Liver (tissue), 9 donors: ENCODE measurements around the gene ACSL1. TPM values are rescaled to one million over a fixed set of nuclear protein-coding genes. Genes with fewer than 3 reads are reported as not detected.

Experiments
- DNase-seq: peaks from one replicate; pipeline ENCODE4 v3.0.0-alpha.2; 2017; ENCODE audit warnings: low spot score
- H3K27ac ChIP-seq, 2 donors: one replicate each; pipeline ENCODE4 v1.7.0; 2013; ENCODE audit warnings: inconsistent platforms in 2 of 2, low read length in 2 of 2, control low read depth in 1 of 2, low read depth in 1 of 2, mild to moderate bottlenecking in 1 of 2
- H3K27me3 ChIP-seq, 4 donors: one replicate each; pipeline versions ENCODE4 v1.6.1 to v1.7.0; 2013; ENCODE audit warnings: low read length in 3 of 4, inconsistent platforms in 1 of 4, mild to moderate bottlenecking in 1 of 4, moderate library complexity in 1 of 4; ENCODE audit not compliant: control insufficient read depth in 4 of 4, insufficient read depth in 4 of 4
- H3K36me3 ChIP-seq, 4 donors: one replicate each; pipeline versions ENCODE4 v1.6.1 to v1.7.0; 2013; ENCODE audit warnings: low read length in 3 of 4, mild to moderate bottlenecking in 3 of 4, low read depth in 1 of 4, moderate library complexity in 1 of 4; ENCODE audit not compliant: control insufficient read depth in 4 of 4, insufficient read depth in 3 of 4
- H3K4me1 ChIP-seq, 4 donors: one replicate each; pipeline versions ENCODE4 v1.6.1 to v1.7.0; 2013; ENCODE audit warnings: low read length in 3 of 4, mild to moderate bottlenecking in 3 of 4, moderate library complexity in 1 of 4; ENCODE audit not compliant: control insufficient read depth in 4 of 4, insufficient read depth in 4 of 4
- H3K4me3 ChIP-seq, 3 donors: one replicate each; pipeline versions ENCODE4 v1.6.1 to v1.7.0; 2013; ENCODE audit warnings: low read length in 3 of 3, control low read depth in 1 of 3, low read depth in 1 of 3, mild to moderate bottlenecking in 1 of 3
- H3K9ac ChIP-seq, 2 donors: one replicate each; pipeline ENCODE4 v1.7.0; 2013; ENCODE audit warnings: low read length in 2 of 2, mild to moderate bottlenecking in 2 of 2, moderate library complexity in 2 of 2, control low read depth in 1 of 2, low read depth in 1 of 2
- H3K9me3 ChIP-seq, 4 donors: one replicate each; pipeline versions ENCODE4 v1.6.1 to v1.7.0; 2013; ENCODE audit warnings: low read length in 3 of 4; ENCODE audit not compliant: control insufficient read depth in 4 of 4
- EGR1 ChIP-seq, 2 donors: IDR thresholded peaks; 2 replicates each; pipeline ENCODE4 v1.6.1; 2016 to 2018; ENCODE audit warnings: antibody characterized with exemption in 2 of 2, low read depth in 2 of 2
- FOXA2 ChIP-seq: IDR thresholded peaks from 2 replicates; pipeline ENCODE4 v1.6.1; 2016; ENCODE audit warnings: antibody characterized with exemption
- HNF4A ChIP-seq, 2 donors: conservative IDR thresholded peaks; 2 replicates each; pipeline ENCODE4 v1.6.1; 2016; ENCODE audit warnings: antibody characterized with exemption in 2 of 2, mild to moderate bottlenecking in 2 of 2
- JUND ChIP-seq, 2 donors: IDR thresholded peaks; 2 replicates each; pipeline ENCODE4 v1.6.1; 2016; ENCODE audit warnings: antibody characterized with exemption in 2 of 2
- RAD21 ChIP-seq, 2 donors: IDR thresholded peaks; 2 replicates each; pipeline ENCODE4 v1.6.1; 2016; ENCODE audit warnings: antibody characterized with exemption in 2 of 2, mild to moderate bottlenecking in 2 of 2
- RXRA ChIP-seq, 2 donors: IDR thresholded peaks; 2 replicates each; pipeline ENCODE4 v1.6.1; 2017 to 2018; ENCODE audit warnings: antibody characterized with exemption in 2 of 2, mild to moderate bottlenecking in 1 of 2
- SP1 ChIP-seq: IDR thresholded peaks from 2 replicates; pipeline ENCODE4 v1.6.1; 2018; ENCODE audit warnings: antibody characterized with exemption, mild to moderate bottlenecking
- YY1 ChIP-seq: IDR thresholded peaks from 2 replicates; pipeline ENCODE4 v1.6.1; 2016; ENCODE audit warnings: antibody characterized with exemption, mild to moderate bottlenecking
- WGBS: extraction: QIAGEN DNeasy Blood & Tissue Kit; methylation state at CpG from one replicate; pipeline ENCODE4 v1.1.7; 2013; 5-methylcytosine and 5-hydroxymethylcytosine counted together
- polyA plus RNA-seq, 2 donors: library from polyadenylated mRNA; stranded (reverse) in 1 of 2; unstranded in 1 of 2; fragments of 200-250 nt in 1 of 2; fragments of >200 nt in 1 of 2; fragmentation: Nextera tagmentation in 1 of 2; extraction: Ambion mirVana in 1 of 2; gene quantifications; one replicate each; pipeline versions ENCODE4 v1.2.1 to v1.2.3, GENCODE V29; 2013 to 2015
- total RNA-seq, 2 donors: library from RNA; depleted of rRNA; stranded (reverse); fragments of >200 nt; gene quantifications; one replicate each; pipeline ENCODE4 v1.2.3, GENCODE V29; 2014
- TF ChIP-seq, protein P1 (sequence below): IDR thresholded peaks from 2 replicates; pipeline ENCODE4 v1.6.1; 2016; ENCODE audit warnings: antibody characterized with exemption
- TF ChIP-seq, protein P2 (sequence below): IDR thresholded peaks from 2 replicates; pipeline ENCODE4 v1.6.1; 2016; ENCODE audit warnings: antibody characterized with exemption, mild to moderate bottlenecking
- TF ChIP-seq, protein P3 (sequence below): fragments of 150-350 bp; IDR thresholded peaks from 2 replicates; pipeline ENCODE4 v1.5.1; 2017; ENCODE audit warnings: improper control_type of control experiment, low read depth, low read length; ENCODE audit not compliant: missing input control
- donor health status: healthy.
- donor health status: healthy.
- donor health status: healthy.
- donor health status: healthy.
- donor health status: healthy.

ACSL1 gene
- total and polyA plus RNA-seq, 4 donors: 210 to 2,226 (median 878) TPM

DNA sequence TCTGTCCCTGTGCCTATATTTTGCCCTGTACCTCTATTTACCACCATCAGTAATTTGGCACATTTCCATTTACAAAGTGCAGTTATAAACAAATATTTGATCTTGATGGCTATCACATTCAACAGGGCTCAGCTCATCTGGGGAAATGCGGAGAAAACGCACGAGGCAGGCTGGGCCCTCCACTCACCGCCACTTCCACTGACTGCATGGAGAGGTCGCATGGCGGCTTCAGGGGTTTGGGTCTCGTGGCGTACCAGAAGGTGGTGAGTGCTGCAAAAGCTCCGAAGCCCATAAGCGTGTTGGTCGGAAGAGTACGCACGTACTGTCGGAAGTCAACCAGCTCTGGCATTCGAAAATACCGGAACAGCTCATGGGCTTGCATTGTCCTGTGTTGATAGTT lies 22.6 kb downstream of the ACSL1 start:
- TF ChIP-seq, protein P1, sequence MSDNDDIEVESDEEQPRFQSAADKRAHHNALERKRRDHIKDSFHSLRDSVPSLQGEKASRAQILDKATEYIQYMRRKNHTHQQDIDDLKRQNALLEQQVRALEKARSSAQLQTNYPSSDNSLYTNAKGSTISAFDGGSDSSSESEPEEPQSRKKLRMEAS: peak; percentile 20
- no peak for TF ChIP-seq RXRA (IDR thresholded peaks at IDR 0.05)
- no peak for TF ChIP-seq JUND (IDR thresholded peaks at IDR 0.05)
- peak; percentile 27 for TF ChIP-seq SP1
- TF ChIP-seq, protein P2, sequence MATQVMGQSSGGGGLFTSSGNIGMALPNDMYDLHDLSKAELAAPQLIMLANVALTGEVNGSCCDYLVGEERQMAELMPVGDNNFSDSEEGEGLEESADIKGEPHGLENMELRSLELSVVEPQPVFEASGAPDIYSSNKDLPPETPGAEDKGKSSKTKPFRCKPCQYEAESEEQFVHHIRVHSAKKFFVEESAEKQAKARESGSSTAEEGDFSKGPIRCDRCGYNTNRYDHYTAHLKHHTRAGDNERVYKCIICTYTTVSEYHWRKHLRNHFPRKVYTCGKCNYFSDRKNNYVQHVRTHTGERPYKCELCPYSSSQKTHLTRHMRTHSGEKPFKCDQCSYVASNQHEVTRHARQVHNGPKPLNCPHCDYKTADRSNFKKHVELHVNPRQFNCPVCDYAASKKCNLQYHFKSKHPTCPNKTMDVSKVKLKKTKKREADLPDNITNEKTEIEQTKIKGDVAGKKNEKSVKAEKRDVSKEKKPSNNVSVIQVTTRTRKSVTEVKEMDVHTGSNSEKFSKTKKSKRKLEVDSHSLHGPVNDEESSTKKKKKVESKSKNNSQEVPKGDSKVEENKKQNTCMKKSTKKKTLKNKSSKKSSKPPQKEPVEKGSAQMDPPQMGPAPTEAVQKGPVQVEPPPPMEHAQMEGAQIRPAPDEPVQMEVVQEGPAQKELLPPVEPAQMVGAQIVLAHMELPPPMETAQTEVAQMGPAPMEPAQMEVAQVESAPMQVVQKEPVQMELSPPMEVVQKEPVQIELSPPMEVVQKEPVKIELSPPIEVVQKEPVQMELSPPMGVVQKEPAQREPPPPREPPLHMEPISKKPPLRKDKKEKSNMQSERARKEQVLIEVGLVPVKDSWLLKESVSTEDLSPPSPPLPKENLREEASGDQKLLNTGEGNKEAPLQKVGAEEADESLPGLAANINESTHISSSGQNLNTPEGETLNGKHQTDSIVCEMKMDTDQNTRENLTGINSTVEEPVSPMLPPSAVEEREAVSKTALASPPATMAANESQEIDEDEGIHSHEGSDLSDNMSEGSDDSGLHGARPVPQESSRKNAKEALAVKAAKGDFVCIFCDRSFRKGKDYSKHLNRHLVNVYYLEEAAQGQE: no peak
- TF ChIP-seq EGR1 (IDR thresholded peaks at IDR 0.05; ENCODE audit: low read depth in 2 of 2): no peak
- peak; percentile 58 for TF ChIP-seq YY1
- TF ChIP-seq HNF4A (conservative IDR thresholded peaks at IDR 0.05): peak in 1 of 2 donors; percentile 23
- peak; percentile 47 for TF ChIP-seq FOXA2
- Histone ChIP-seq H3K4me3 (peak overlapping the region; percentile 34 to 88 (median 52)), H3K9me3 (no peaks in the 10 kb centered on the region), H3K36me3 (peaks cover 2 to 40% (median 29%) of the 10 kb centered on the region in 4 donors), H3K4me1 (peaks cover 6 to 75% (median 53%) of the 10 kb centered on the region in 4 donors), H3K27ac (peak overlapping the region; percentile 39 to 58), H3K9ac (peak overlapping the region; percentile 67 to 79), H3K27me3 (no peaks in the 10 kb centered on the region)
- no peak for DNase-seq
- 34% methylated on average over 16 of the region's 16 CpGs for WGBS

DNA sequence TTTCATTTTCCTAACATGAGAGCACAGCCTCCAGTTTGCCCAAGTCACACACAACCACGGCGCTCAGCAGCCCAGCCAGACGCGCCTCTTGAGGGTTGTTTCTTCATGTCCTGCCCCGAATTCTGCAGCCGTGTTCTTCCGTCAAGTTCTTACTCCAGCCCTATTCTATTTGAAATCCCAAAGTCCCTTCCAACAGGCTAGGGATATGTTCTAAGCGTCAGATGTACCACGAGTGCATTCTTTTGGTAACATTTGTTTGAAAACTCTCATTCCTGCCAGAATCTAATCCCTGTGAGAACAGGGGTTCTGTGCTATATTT lies 23.1 kb downstream of the ACSL1 start:
- peaks cover 6 to 75% (median 51%) of the 10 kb centered on the region in 4 donors for H3K4me1 ChIP-seq
- no peaks in the 10 kb centered on the region for H3K9me3 ChIP-seq
- H3K27me3 ChIP-seq: no peaks in the 10 kb centered on the region
- peak overlapping the region; percentile 39 to 58 for H3K27ac ChIP-seq
- peak overlapping the region; percentile 34 to 88 (median 52) for H3K4me3 ChIP-seq
- TF ChIP-seq RAD21 (IDR thresholded peaks at IDR 0.05): no peak
- no peak for TF ChIP-seq JUND (IDR thresholded peaks at IDR 0.05)
- TF ChIP-seq SP1: no peak
- TF ChIP-seq, protein P1: no peak
- no peak for TF ChIP-seq FOXA2
- TF ChIP-seq, protein P3, sequence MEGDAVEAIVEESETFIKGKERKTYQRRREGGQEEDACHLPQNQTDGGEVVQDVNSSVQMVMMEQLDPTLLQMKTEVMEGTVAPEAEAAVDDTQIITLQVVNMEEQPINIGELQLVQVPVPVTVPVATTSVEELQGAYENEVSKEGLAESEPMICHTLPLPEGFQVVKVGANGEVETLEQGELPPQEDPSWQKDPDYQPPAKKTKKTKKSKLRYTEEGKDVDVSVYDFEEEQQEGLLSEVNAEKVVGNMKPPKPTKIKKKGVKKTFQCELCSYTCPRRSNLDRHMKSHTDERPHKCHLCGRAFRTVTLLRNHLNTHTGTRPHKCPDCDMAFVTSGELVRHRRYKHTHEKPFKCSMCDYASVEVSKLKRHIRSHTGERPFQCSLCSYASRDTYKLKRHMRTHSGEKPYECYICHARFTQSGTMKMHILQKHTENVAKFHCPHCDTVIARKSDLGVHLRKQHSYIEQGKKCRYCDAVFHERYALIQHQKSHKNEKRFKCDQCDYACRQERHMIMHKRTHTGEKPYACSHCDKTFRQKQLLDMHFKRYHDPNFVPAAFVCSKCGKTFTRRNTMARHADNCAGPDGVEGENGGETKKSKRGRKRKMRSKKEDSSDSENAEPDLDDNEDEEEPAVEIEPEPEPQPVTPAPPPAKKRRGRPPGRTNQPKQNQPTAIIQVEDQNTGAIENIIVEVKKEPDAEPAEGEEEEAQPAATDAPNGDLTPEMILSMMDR: no peak
- H3K9ac ChIP-seq: peak overlapping the region; percentile 67 to 79
- 39% methylated on average over 9 of the region's 9 CpGs for WGBS
- peaks cover 2 to 43% (median 34%) of the 10 kb centered on the region in 4 donors for H3K36me3 ChIP-seq
- no peak for DNase-seq
